BE2C (cell line): Measurements from ENCODE around the gene POU2AF3.
"Not testable (repeated sequence)": the region's sequence is repeated elsewhere in the genome, so short reads cannot be mapped to it uniquely, and the experiment has no call there.

ENCODE experiments used
- DNase-seq: peaks from one replicate; pipeline ENCODE4 v3.0.0-alpha.2; 2020
- H3K27me3 ChIP-seq: fragments of 250-450 bp; sonication (Bioruptor Pico); 2 replicates; pipeline ENCODE4 v1.5.1; 2020; ENCODE audit warnings: mild to moderate bottlenecking
- H3K36me3 ChIP-seq: fragments of 250-450 bp; sonication (Bioruptor Pico); 2 replicates; pipeline ENCODE4 v1.5.1; 2020; ENCODE audit warnings: mild to moderate bottlenecking
- H3K4me1 ChIP-seq: fragments of 250-450 bp; sonication (Bioruptor Pico); 2 replicates; pipeline ENCODE4 v1.5.1; 2020
- H3K4me3 ChIP-seq: 2 replicates; pipeline ENCODE4 v1.5.1; 2011; ENCODE audit warnings: low read depth, low read length
- H3K9me3 ChIP-seq: fragments of 250-450 bp; sonication (Bioruptor Pico); 2 replicates; pipeline ENCODE4 v1.5.1; 2020
- TF ChIP-seq, protein P1 (sequence below): IDR thresholded peaks from 2 replicates; pipeline ENCODE4 v1.5.1; 2012; ENCODE audit warnings: mild to moderate bottlenecking, low read depth, low read length

POU2AF3 gene

DNA sequence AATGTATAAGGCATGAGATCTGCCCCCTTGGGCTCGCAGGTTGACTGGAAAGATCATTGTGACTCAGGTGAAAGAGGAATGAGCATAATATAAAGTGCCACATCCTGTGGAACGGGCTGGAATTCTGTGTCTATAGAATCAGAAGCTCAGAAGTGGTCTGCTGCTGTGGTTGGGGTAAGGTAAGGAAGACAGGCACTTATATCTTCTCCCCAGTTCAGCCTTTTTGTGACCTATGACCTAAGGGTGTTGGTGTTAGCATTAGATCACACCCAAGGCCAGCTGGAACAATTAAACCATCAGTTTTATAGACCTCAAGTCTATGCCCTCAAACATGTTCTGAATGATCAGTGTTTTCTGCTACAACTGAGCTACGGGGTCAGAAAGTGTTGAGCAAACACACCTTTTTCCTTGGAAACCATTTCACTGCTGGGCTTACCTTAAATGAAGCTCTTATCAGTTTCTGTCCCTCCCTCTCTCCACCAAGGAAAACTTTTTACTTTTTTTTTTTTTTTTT lies 15.7 kb upstream of the POU2AF3 start:
- Histone ChIP-seq H3K9me3 (no peaks in the 10 kb centered on the region), H3K4me1 (no peaks in the 10 kb centered on the region), H3K27me3 (peaks cover 69% of the 10 kb centered on the region), H3K36me3 (no peaks in the 10 kb centered on the region), H3K4me3 (no peak overlapping the region)
- DNase-seq = no peak
- TF ChIP-seq, protein P1, sequence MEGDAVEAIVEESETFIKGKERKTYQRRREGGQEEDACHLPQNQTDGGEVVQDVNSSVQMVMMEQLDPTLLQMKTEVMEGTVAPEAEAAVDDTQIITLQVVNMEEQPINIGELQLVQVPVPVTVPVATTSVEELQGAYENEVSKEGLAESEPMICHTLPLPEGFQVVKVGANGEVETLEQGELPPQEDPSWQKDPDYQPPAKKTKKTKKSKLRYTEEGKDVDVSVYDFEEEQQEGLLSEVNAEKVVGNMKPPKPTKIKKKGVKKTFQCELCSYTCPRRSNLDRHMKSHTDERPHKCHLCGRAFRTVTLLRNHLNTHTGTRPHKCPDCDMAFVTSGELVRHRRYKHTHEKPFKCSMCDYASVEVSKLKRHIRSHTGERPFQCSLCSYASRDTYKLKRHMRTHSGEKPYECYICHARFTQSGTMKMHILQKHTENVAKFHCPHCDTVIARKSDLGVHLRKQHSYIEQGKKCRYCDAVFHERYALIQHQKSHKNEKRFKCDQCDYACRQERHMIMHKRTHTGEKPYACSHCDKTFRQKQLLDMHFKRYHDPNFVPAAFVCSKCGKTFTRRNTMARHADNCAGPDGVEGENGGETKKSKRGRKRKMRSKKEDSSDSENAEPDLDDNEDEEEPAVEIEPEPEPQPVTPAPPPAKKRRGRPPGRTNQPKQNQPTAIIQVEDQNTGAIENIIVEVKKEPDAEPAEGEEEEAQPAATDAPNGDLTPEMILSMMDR = no peak

- Histone ChIP-seq H3K4me3 (no peak overlapping the region), H3K27me3 (peaks cover 66% of the 10 kb centered on the region), H3K36me3 (no peaks in the 10 kb centered on the region), H3K9me3 (no peaks in the 10 kb centered on the region), H3K4me1 (no peaks in the 10 kb centered on the region)
- TF ChIP-seq, protein P1 = no peak
- DNase-seq = peak; percentile 22
Observed at GRCh38 chr11:111283945-111284481, 14.3 kb upstream of the POU2AF3 start.

DNA sequence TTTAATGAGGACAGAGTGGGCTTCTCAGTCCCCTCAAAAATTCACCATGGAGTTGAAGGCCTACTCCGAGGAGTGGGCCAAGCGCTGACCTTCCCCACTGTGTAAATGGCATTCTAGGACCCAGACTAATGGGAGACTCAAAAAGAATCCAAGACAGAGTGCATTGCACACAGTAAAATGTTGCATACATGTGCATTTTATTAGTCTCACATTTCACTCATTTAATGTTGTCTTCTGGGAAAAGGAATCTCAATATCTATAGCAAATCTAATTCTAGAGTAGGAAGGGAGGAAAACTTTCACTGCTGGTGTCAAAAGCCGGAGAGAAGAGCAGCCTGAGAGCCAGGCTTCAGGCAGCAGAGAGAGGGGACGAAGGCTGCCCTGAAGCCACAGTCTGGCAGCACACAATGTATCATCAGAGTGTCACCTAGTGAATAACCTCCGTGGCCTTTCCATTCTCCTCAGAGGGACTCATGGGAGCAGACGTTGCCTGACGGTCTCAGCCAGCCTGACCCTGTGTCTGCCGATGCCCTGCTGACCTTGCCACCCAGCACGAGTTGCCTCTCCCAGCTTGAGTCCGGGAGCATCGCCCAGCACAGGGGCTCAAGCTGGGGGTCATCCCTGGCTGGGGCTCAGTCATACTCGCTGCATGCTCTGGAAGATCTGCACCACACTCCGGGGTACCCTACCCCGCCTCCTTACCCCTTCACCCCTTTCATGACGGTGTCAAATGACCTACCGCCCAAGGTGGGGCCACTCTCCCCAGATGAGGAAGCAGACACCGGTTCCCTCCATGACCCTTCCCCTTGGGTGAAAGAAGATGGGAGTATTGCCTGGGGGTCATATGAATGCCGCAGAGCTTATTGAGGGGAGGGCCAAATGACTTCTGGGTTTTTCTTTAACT lies 12.9 kb upstream of the POU2AF3 start:
- Histone ChIP-seq H3K36me3 (no peaks in the 10 kb centered on the region), H3K4me3 (no peak overlapping the region), H3K27me3 (peaks cover 56% of the 10 kb centered on the region), H3K9me3 (no peaks in the 10 kb centered on the region), H3K4me1 (no peaks in the 10 kb centered on the region)
- DNase-seq = no peak
- TF ChIP-seq, protein P1 = no peak

DNA sequence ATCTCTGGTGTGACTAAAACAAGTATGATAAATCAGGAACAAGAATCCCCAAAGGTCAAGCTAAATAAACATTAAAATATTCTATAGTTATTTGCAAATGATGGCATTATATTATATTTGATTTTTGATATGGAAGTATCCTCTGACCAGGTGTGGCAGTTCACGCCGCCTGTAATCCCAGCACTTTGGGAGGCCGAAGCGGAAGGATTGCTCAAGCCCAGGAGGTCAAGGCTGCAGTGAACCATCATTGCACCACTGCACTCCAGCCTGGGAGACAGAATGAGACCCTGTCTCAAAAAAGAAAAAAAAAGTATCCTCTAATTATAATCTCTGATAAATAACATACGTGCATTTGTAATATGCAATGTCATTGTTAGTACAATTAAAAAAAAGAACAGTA lies 6.6 kb upstream of the POU2AF3 start:
- Histone ChIP-seq H3K9me3 (no peaks in the 10 kb centered on the region), H3K4me1 (no peaks in the 10 kb centered on the region), H3K36me3 (no peaks in the 10 kb centered on the region), H3K4me3 (no peak overlapping the region), H3K27me3 (peaks cover 8% of the 10 kb centered on the region; the same call in 1 of the 2 replicates)
- DNase-seq = no peak
- TF ChIP-seq, protein P1 = no peak

- H3K9me3 ChIP-seq, H3K4me3 ChIP-seq, H3K27me3 ChIP-seq, DNase-seq, H3K4me1 ChIP-seq, H3K36me3 ChIP-seq: not testable (repeated sequence)
Observed at GRCh38 chr11:111292408-111292807, 5.9 kb upstream of the POU2AF3 start.

DNA sequence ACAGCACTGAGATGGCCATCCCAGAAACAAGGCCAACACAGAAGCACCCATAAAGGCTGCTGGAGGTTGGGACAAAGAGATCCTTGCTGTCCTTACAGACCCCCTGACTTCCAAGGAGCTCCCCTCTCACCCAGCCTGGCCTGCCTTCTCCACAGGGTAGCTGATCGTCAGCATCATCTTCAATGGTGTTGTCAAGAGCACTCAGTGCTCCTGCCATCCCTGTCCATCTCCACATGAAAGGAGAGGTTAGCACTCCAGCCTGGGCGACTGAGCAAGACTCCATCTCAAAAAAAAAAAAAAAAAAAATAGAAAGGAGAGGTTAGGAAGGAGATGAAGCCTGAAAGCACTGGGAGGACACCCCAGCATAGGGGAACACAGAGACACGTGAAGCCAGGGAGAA lies 2.1 kb upstream of the POU2AF3 start:
- H3K9me3 ChIP-seq = no peaks in the 10 kb centered on the region
- no peaks in the 10 kb centered on the region for H3K36me3 ChIP-seq
- no peak for DNase-seq
- TF ChIP-seq, protein P1 = no peak
- H3K27me3 ChIP-seq = peaks cover 44% of the 10 kb centered on the region
- no peaks in the 10 kb centered on the region for H3K4me1 ChIP-seq
- no peak overlapping the region for H3K4me3 ChIP-seq
